Mesenchymal stem cell (in vitro differentiated cells and primary cell): ENCODE data around the gene PTPN2.

ENCODE experiments used
- DNase-seq: peaks from one replicate; pipeline ENCODE4 v3.0.0-alpha.2; 2013
- H2AFZ ChIP-seq: one replicate; pipeline ENCODE4 v1.6.1; 2013; ENCODE audit warnings: low read depth, mild to moderate bottlenecking, control low read depth, inconsistent platforms, low read length, moderate library complexity
- H2AK5ac ChIP-seq: 2 replicates; pipeline ENCODE4 v1.6.1; 2013; ENCODE audit warnings: low read length, moderate library complexity, mild to moderate bottlenecking, inconsistent platforms; ENCODE audit not compliant: severe bottlenecking
- H2BK120ac ChIP-seq: one replicate; pipeline ENCODE4 v1.6.1; 2013; ENCODE audit warnings: low read depth, mild to moderate bottlenecking, inconsistent platforms, low read length, moderate library complexity
- H2BK12ac ChIP-seq, 2 experiments: one replicate each; pipeline ENCODE4 v1.6.1; 2013; ENCODE audit warnings: inconsistent platforms in 2 of 2, low read length in 2 of 2, mild to moderate bottlenecking in 2 of 2, moderate library complexity in 2 of 2, control low read depth in 1 of 2
- H2BK15ac ChIP-seq: one replicate; pipeline ENCODE4 v1.6.1; 2013; ENCODE audit warnings: mild to moderate bottlenecking, low read depth, inconsistent platforms; ENCODE audit not compliant: poor library complexity, severe bottlenecking
- H2BK5ac ChIP-seq: 2 replicates; pipeline ENCODE4 v1.6.1; 2013; ENCODE audit warnings: low read depth, mild to moderate bottlenecking, low read length, control low read depth, inconsistent platforms; ENCODE audit not compliant: poor library complexity, severe bottlenecking
- H3K14ac ChIP-seq, 2 experiments: one replicate each; pipeline ENCODE4 v1.6.1; 2013; ENCODE audit warnings: inconsistent platforms in 2 of 2, low read length in 2 of 2, control low read depth in 1 of 2, mild to moderate bottlenecking in 1 of 2, moderate library complexity in 1 of 2
- H3K18ac ChIP-seq, 2 experiments: one replicate each; pipeline ENCODE4 v1.6.1; 2013; ENCODE audit warnings: inconsistent platforms in 2 of 2, low read length in 2 of 2, control low read depth in 1 of 2, low read depth in 1 of 2, mild to moderate bottlenecking in 1 of 2
- H3K23ac ChIP-seq, 2 experiments: one replicate each; pipeline ENCODE4 v1.6.1; 2013; ENCODE audit warnings: inconsistent platforms in 2 of 2, low read length in 2 of 2, mild to moderate bottlenecking in 2 of 2, moderate library complexity in 2 of 2, control low read depth in 1 of 2
- H3K27ac ChIP-seq: 2 replicates; pipeline ENCODE4 v1.5.1; 2013; ENCODE audit warnings: mild to moderate bottlenecking, moderate library complexity, low read length, control low read depth, inconsistent platforms; ENCODE audit not compliant: poor library complexity, severe bottlenecking
- H3K27me3 ChIP-seq, 2 experiments: 2 replicates each; pipeline versions ENCODE4 v1.6.1 to v1.7.0; 2013; ENCODE audit warnings: low read length in 2 of 2, mild to moderate bottlenecking in 2 of 2, moderate library complexity in 2 of 2, control low read depth in 1 of 2, inconsistent platforms in 1 of 2; ENCODE audit not compliant: control insufficient read depth in 1 of 2, insufficient read depth in 1 of 2
- H3K36me3 ChIP-seq, 2 experiments: 2 replicates each; pipeline versions ENCODE4 v1.6.1 to v1.7.0; 2013; ENCODE audit warnings: low read length in 2 of 2, control low read depth in 1 of 2, inconsistent platforms in 1 of 2, low read depth in 1 of 2, mild to moderate bottlenecking in 1 of 2; ENCODE audit not compliant: insufficient read depth in 2 of 2, control insufficient read depth in 1 of 2
- H3K4ac ChIP-seq, 2 experiments: one replicate each; pipeline ENCODE4 v1.6.1; 2013; ENCODE audit warnings: inconsistent platforms in 2 of 2, low read length in 2 of 2, mild to moderate bottlenecking in 2 of 2, moderate library complexity in 2 of 2, control low read depth in 1 of 2, low read depth in 1 of 2
- H3K4me1 ChIP-seq: 2 replicates; pipeline ENCODE4 v1.6.1; 2013; ENCODE audit warnings: low read depth, low read length, control low read depth; ENCODE audit not compliant: control insufficient read depth, insufficient read depth
- H3K4me2 ChIP-seq: 2 replicates; pipeline ENCODE4 v1.6.1; 2013; ENCODE audit warnings: low read length, mild to moderate bottlenecking, inconsistent platforms; ENCODE audit not compliant: poor library complexity, severe bottlenecking
- H3K4me3 ChIP-seq, 2 experiments: 2 replicates each; pipeline versions ENCODE4 v1.5.1 to v1.7.0; 2013; ENCODE audit warnings: low read length in 2 of 2, mild to moderate bottlenecking in 2 of 2, control low read depth in 1 of 2, low read depth in 1 of 2; ENCODE audit not compliant: insufficient read depth in 1 of 2
- H3K79me1 ChIP-seq: replicated peaks from 2 replicates; pipeline ENCODE4 v1.6.1; 2013; ENCODE audit warnings: mild to moderate bottlenecking, control low read depth, low read length, inconsistent platforms; ENCODE audit not compliant: poor library complexity, severe bottlenecking
- H3K9ac ChIP-seq: 2 replicates; pipeline ENCODE4 v1.7.0; 2013; ENCODE audit warnings: mild to moderate bottlenecking, low read length, moderate library complexity
- H3K9me3 ChIP-seq: 2 replicates; pipeline ENCODE4 v1.7.0; 2013; ENCODE audit warnings: mild to moderate bottlenecking, low read length; ENCODE audit not compliant: control insufficient read depth
- H4K8ac ChIP-seq: one replicate; pipeline ENCODE4 v1.6.1; 2013; ENCODE audit warnings: inconsistent platforms, mild to moderate bottlenecking, low read length, moderate library complexity
- H4K91ac ChIP-seq: one replicate; pipeline ENCODE4 v1.6.1; 2013; ENCODE audit warnings: mild to moderate bottlenecking, low read length, inconsistent platforms
- WGBS: methylation state at CpG from one replicate; pipeline ENCODE4 v1.1.7; 2013; ENCODE audit warnings: mixed read lengths; 5-methylcytosine and 5-hydroxymethylcytosine counted together

The PTPN2 gene

DNA sequence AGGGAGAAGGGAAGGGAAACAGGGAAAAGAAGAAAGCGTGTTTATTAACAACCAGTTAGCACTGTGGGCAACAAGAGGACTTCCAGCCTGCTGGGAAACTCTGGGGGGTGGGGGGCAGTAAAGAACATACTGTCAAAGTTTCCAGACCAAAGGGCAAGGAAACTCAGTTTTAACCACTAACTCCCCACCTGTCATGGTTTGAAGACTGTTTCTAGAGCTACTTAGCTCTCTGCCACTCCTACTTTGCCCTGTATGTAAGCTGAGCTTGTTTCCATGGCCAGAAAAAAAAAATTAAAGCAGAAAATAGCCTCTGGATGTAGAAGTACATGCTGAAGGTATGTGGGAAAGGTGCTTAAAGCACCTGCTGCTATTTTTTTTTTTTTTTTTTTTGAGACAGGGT is 11.0 kb upstream of the PTPN2 start:
- no peak overlapping the region for H4K8ac ChIP-seq
- no peaks in the 10 kb centered on the region for H3K9me3 ChIP-seq
- no peak overlapping the region for H2BK120ac ChIP-seq
- no peak overlapping the region for H3K9ac ChIP-seq
- no peak overlapping the region for H2BK5ac ChIP-seq
- no peak overlapping the region for H2AFZ ChIP-seq
- 80% methylated on average over 1 of the region's 1 CpG for WGBS
- no peak for DNase-seq
- no peak overlapping the region for H3K4ac ChIP-seq
- H3K23ac ChIP-seq: no peak overlapping the region
- no peaks in the 10 kb centered on the region for H3K36me3 ChIP-seq
- H2AK5ac ChIP-seq: peak overlapping the region; percentile 45
- H3K4me2 ChIP-seq: no peak overlapping the region
- H3K18ac ChIP-seq: no peak overlapping the region
- no peak overlapping the region for H3K27ac ChIP-seq
- H3K27me3 ChIP-seq: peaks cover 0 to 15% of the 10 kb centered on the region in 2 experiments
- no peak overlapping the region for H3K14ac ChIP-seq
- peaks cover 3% of the 10 kb centered on the region for H3K4me1 ChIP-seq
- no peak overlapping the region for H2BK12ac ChIP-seq
- H4K91ac ChIP-seq: no peak overlapping the region
- no peaks in the 10 kb centered on the region for H3K79me1 ChIP-seq
- H2BK15ac ChIP-seq: no peak overlapping the region
- H3K4me3 ChIP-seq: no peak overlapping the region

DNA sequence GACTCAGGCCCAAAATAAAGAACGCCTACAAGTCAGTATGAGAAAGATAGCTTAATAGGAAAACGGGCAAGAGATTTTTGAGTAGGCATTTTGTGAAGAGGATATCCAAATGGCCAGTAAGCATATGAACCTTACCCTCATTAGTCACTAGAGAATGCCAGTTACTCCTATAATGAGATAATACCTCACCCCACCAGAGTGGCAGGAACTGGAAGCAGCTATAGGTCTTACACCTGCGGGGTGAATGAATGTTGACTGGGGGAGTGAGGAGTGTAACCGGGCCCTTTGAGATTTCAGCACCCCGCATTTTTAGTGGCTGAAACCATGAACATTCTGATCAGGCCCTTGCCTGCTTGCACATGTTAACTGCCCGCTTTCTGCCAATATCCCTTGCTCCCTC is 7.5 kb upstream of the PTPN2 start:
- H3K36me3 ChIP-seq: no peaks in the 10 kb centered on the region
- no peak overlapping the region for H2BK120ac ChIP-seq
- no peak overlapping the region for H3K14ac ChIP-seq
- no peak overlapping the region for H3K18ac ChIP-seq
- H3K9ac ChIP-seq: no peak overlapping the region
- H3K4me1 ChIP-seq: peaks cover 3% of the 10 kb centered on the region
- H3K27ac ChIP-seq: no peak overlapping the region
- H3K4me3 ChIP-seq: no peak overlapping the region
- H2AK5ac ChIP-seq: no peak overlapping the region
- 97% methylated on average over 5 of the region's 6 CpGs for WGBS
- H3K9me3 ChIP-seq: no peaks in the 10 kb centered on the region
- H4K8ac ChIP-seq: no peak overlapping the region
- H2BK12ac ChIP-seq: no peak overlapping the region
- H3K4me2 ChIP-seq: no peak overlapping the region
- H3K27me3 ChIP-seq: no peaks in the 10 kb centered on the region
- H3K23ac ChIP-seq: no peak overlapping the region
- H2BK5ac ChIP-seq: no peak overlapping the region
- no peak overlapping the region for H3K4ac ChIP-seq
- no peak overlapping the region for H2BK15ac ChIP-seq
- no peak for DNase-seq
- H2AFZ ChIP-seq: no peak overlapping the region
- H4K91ac ChIP-seq: no peak overlapping the region
- peaks cover 4% of the 10 kb centered on the region for H3K79me1 ChIP-seq

DNA sequence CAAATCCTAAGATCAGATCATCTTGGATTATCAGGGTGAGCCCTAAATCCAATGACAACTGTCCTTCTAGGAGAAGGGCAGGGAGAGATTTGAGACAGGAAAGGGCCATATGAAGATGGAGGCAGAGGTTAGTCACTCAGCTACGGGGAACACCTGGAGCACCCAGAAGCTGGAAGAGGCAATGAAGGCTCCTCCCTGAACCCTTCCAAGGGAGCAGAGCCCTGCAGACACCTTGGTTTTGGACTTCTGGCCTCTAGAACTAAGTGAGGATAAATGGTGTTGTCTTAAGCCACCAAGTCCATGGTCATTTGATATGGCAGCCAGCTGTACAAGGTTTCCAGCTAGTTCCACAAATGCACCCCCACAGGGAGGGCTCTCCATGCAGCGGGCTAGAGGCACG is 6.9 kb upstream of the PTPN2 start:
- H3K9ac ChIP-seq: no peak overlapping the region
- H3K9me3 ChIP-seq: no peaks in the 10 kb centered on the region
- H3K27me3 ChIP-seq: no peaks in the 10 kb centered on the region
- no peak for DNase-seq
- H3K4me1 ChIP-seq: peaks cover 3% of the 10 kb centered on the region
- H3K4me2 ChIP-seq: no peak overlapping the region
- no peak overlapping the region for H3K14ac ChIP-seq
- H3K4ac ChIP-seq: no peak overlapping the region
- H3K27ac ChIP-seq: no peak overlapping the region
- no peaks in the 10 kb centered on the region for H3K36me3 ChIP-seq
- peaks cover 5% of the 10 kb centered on the region for H3K79me1 ChIP-seq
- H3K23ac ChIP-seq: no peak overlapping the region
- no peak overlapping the region for H2AFZ ChIP-seq
- no peak overlapping the region for H3K4me3 ChIP-seq
- no peak overlapping the region for H4K8ac ChIP-seq
- H2BK120ac ChIP-seq: no peak overlapping the region
- H2AK5ac ChIP-seq: no peak overlapping the region
- 94% methylated on average over 3 of the region's 3 CpGs for WGBS
- H3K18ac ChIP-seq: no peak overlapping the region
- H2BK5ac ChIP-seq: no peak overlapping the region
- H4K91ac ChIP-seq: no peak overlapping the region
- no peak overlapping the region for H2BK15ac ChIP-seq
- H2BK12ac ChIP-seq: no peak overlapping the region

DNA sequence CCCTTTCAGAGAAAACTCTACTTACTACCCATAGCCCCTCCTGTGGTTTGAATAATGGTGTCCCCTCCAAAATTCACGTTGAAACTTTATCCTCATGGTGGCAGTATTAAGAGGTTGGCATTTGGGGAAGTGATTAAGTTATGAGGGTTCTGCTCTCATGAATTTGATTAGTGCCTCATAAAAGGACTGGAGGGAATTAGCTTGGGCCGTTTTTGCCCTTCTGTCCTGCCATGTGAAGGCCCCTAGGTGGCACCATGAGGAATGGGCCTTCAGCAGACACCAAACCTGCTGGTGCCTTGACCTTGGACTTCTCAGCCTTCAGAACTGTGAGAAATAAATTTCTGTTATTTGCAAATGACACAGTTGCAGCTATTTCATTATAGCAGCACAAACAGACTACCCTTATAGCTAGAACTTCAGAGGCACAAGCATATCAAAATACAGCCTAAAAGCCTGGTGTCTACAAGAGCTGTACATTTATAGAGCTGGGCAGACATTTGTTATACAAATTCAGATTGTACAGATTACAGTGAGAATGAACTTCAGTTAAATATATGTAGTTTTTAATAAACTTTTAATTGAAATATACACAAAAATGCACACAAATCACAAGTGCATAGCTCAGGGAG is 2.6 kb upstream of the PTPN2 start:
- Histone ChIP-seq H3K9ac (no peak overlapping the region), H3K14ac (no peak overlapping the region), H3K4me2 (no peak overlapping the region), H4K91ac (no peak overlapping the region), H3K4ac (no peak overlapping the region), H3K4me3 (no peak overlapping the region), H2AK5ac (no peak overlapping the region), H3K23ac (no peak overlapping the region), H2BK120ac (no peak overlapping the region), H2AFZ (no peak overlapping the region), H2BK12ac (no peak overlapping the region), H4K8ac (no peak overlapping the region), H2BK15ac (no peak overlapping the region), H3K27ac (no peak overlapping the region), H2BK5ac (no peak overlapping the region), H3K79me1 (peaks cover 10% of the 10 kb centered on the region), H3K36me3 (peaks cover 0 to 4% of the 10 kb centered on the region in 2 experiments), H3K9me3 (no peaks in the 10 kb centered on the region), H3K27me3 (no peaks in the 10 kb centered on the region), H3K4me1 (peaks cover 2% of the 10 kb centered on the region), H3K18ac (no peak overlapping the region)
- 29% methylated on average over 2 of the region's 2 CpGs for WGBS
- no peak for DNase-seq
